Activated CD4-positive, alpha-beta T cell treated with anti-CD3 and anti-CD28 coated beads, Interleukin-2, amount 10 ng/mL, durations not matched to agents 24 days and 14 days (primary cell): ENCODE results near the gene LRRC38. TPM values are rescaled to one million over a fixed set of nuclear protein-coding genes. Genes with fewer than 3 reads are reported as not detected.
"Not testable (repeated sequence)": the region's sequence is repeated elsewhere in the genome, so short reads cannot be mapped to it uniquely, and the experiment has no call there.

Experiments
- DNase-seq: peaks from one replicate; pipeline ENCODE4 v3.0.0; 2022
- H3K27ac Mint-ChIP-seq: one replicate; pipeline ENCODE4 v1.8.0; 2022; ENCODE audit warnings: mild to moderate bottlenecking, mixed read lengths
- H3K27me3 Mint-ChIP-seq: one replicate; pipeline ENCODE4 v1.8.0; 2022; ENCODE audit warnings: mixed read lengths
- H3K36me3 Mint-ChIP-seq: one replicate; pipeline ENCODE4 v1.8.0; 2022; ENCODE audit warnings: low read depth, mild to moderate bottlenecking, mixed read lengths
- H3K4me1 Mint-ChIP-seq: one replicate; pipeline ENCODE4 v1.8.0; 2021; ENCODE audit warnings: mixed read lengths
- H3K4me3 Mint-ChIP-seq: one replicate; pipeline ENCODE4 v1.8.0; 2022; ENCODE audit warnings: mild to moderate bottlenecking, moderate library complexity, mixed read lengths
- H3K9me3 Mint-ChIP-seq: one replicate; pipeline ENCODE4 v1.8.0; 2021; ENCODE audit warnings: mixed read lengths
- intact Hi-C: fragments of 100-400 bp; cut with micrococcal nuclease; formaldehyde crosslinking; loops from one replicate; pipeline ENCODE4 v1.15.1; 2023
- total RNA-seq: library from RNA; stranded (reverse); gene quantifications from 2 replicates; pipeline ENCODE4 v1.2.3, GENCODE V29; 2022

Gene LRRC38, protein sequence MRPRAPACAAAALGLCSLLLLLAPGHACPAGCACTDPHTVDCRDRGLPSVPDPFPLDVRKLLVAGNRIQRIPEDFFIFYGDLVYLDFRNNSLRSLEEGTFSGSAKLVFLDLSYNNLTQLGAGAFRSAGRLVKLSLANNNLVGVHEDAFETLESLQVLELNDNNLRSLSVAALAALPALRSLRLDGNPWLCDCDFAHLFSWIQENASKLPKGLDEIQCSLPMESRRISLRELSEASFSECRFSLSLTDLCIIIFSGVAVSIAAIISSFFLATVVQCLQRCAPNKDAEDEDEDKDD
- total RNA-seq: not detected in 2 replicates

DNA sequence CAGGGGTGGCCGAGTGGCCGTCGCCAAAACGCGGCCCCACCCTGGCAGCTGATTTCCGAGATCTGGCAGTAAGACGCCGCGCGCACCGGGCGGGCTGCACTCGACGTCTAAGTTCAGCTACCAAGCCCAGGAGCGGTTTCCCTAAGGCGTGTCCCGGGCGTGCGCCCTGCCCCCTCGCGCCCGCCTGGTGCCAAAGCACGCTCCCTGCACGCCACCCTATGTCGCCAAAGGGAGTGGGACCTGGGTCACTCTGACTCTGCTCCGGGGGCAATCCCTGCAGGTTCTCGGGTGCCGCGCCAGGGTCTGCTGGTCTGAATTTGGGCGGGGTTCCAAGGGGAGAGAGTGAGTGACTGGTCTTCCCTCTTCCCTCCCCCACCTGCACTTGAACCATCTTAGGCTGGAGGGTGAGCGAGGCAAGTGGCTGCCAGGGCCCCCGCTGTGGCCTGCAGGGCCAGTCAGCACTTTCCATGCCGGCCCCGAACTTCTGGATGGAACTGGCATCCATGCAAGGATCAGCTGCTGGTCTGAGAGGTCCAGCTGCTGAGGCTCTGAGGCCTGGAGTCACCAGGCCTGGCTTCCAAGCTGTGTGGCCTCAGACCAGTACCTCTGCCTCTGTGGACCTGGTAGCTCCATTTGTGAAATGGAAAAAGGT lies at the start of gene LRRC38:
Gene LRRC38, minus strand, starts transcription at position 109 of the 652 bp plus-strand sequence. CDS start 410 bp downstream, outside the sequence.
- Mint-ChIP-seq H3K36me3 (no peaks in the 10 kb centered on the region), H3K27ac (no peak within 1 kb of the TSS), H3K4me3 (no peak within 1 kb of the TSS)

DNA sequence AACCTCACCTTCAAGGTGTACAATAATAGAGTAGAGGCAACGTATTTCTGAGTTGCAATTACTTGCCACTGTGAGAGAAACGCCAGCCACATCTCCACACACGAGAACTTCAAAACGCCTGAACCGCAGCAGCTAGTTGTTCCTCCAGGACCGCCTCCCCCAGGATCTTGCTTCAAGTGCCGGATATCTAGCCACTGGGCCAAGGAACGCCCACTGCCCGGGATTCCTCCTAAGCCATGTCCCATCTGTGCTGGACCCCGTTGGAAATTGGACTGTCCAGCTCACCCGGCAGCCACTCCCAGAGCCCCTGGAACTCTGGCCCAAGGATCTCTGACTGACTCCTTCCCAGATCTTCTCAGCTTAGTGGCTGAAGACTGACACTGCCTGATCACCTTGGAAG lies 49.2 kb upstream of the LRRC38 start:
- DNase-seq, H3K4me3 Mint-ChIP-seq, intact Hi-C loops, H3K36me3 Mint-ChIP-seq, H3K27ac Mint-ChIP-seq, H3K4me1 Mint-ChIP-seq, H3K9me3 Mint-ChIP-seq, H3K27me3 Mint-ChIP-seq: not testable (repeated sequence)

More for the DNA sequence above, at the start of gene LRRC38:
- H3K9me3 Mint-ChIP-seq: peaks cover under 1% of the 10 kb centered on the region
- peaks cover 28% of the 10 kb centered on the region for H3K27me3 Mint-ChIP-seq
- intact Hi-C loops: no loop called here
- H3K4me1 Mint-ChIP-seq: no peaks in the 10 kb centered on the region
- no peak for DNase-seq

DNA sequence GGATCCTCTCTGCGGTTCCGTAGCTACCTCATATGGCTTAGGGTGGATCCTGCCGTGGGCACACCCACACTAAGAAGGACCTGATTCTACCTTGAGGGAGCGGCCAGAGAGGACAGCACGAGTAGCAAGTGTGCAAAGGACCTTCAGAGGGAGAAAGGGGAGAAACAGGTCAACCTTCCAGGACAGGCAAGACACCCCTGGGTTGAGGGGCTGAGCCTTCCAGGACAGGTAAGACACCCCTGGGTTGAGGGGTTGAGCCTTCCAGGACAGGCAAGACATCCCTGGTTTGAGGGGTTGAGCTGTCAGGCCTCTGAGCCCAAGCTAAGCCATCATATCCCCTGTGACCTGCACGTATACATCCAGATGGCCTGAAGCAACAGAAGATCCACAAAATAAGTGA lies 46.7 kb upstream of the LRRC38 start:
- no peaks in the 10 kb centered on the region for H3K27me3 Mint-ChIP-seq
- no peaks in the 10 kb centered on the region for H3K9me3 Mint-ChIP-seq
- intact Hi-C loops: no loop called here
- no peaks in the 10 kb centered on the region for H3K4me1 Mint-ChIP-seq
- no peak for DNase-seq
- no peak overlapping the region for H3K4me3 Mint-ChIP-seq
- H3K36me3 Mint-ChIP-seq: no peaks in the 10 kb centered on the region
- no peak overlapping the region for H3K27ac Mint-ChIP-seq

DNA sequence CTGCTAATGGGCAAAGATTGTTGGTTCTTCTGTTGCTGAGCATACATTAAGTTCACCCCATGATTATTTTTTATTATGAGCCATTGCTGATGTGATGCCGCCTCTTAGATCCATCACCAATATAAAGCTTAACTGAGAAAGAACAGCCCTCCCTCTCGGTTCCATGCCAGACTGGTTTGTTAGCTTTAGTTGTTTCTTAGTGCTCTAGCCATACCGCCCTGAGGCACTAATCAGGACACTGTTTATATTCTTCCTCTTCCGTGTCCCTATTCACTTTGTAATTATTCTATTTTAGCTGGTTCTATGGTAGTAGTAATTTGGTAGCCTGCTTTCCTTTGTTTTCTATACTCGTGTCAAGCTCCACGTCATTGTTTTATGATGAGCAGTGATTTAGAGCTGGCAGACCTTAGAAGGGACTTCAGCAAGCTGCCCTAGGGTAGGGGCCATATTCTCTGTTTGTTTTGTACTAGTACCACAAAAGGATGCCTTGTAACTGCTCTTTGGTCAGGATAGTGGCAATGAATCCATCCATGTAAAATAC lies 42.5 kb upstream of the LRRC38 start:
- Mint-ChIP-seq H3K4me3 (no peak overlapping the region), H3K27ac (no peak overlapping the region), H3K4me1 (no peaks in the 10 kb centered on the region), H3K27me3 (no peaks in the 10 kb centered on the region), H3K9me3 (no peaks in the 10 kb centered on the region), H3K36me3 (no peaks in the 10 kb centered on the region)
- intact Hi-C loops: no loop called here
- DNase-seq: no peak

DNA sequence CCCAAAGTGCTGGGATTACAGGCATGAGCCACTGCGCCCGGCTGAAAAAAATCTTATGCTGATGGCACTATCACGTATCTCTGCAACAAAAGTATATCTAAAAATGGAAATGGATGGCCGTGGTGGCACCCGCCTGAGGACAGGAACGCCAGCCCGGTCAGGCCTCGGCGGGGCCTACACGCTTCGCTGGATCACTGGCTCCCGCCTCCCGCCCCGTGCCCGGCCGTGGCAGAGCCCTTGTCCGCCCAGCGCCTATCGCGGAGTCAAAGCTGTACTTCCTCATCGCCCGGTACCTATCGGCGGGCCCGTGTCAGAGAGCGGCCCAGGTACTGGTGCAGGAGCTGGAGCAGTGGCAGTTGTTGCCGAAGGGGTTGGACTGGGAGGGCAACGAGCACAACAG lies 41.0 kb upstream of the LRRC38 start:
- intact Hi-C loops: no loop called here
- H3K36me3 Mint-ChIP-seq: no peaks in the 10 kb centered on the region
- no peak for DNase-seq
- no peaks in the 10 kb centered on the region for H3K9me3 Mint-ChIP-seq
- H3K4me3 Mint-ChIP-seq: no peak overlapping the region
- no peaks in the 10 kb centered on the region for H3K4me1 Mint-ChIP-seq
- no peak overlapping the region for H3K27ac Mint-ChIP-seq
- H3K27me3 Mint-ChIP-seq: no peaks in the 10 kb centered on the region

DNA sequence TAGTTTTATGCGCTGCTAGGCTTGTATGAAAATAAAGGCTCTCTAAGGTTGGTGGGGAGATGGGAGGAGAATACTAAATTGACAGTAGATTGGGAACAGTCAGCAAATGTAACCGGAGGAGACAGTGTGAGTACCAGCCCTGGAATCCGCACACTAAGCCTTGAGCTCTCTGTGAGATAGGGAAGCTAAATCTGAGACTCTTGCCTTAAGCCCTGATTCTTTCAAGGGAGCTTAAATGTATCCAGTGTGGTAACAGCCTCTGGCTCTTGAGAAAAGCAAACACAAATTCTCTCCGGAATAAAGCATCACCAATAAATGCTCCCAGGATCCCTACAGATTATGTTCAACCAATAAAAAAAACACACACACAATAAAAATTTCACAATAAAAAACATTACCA lies 36.9 kb upstream of the LRRC38 start:
- no peak for DNase-seq
- H3K4me3 Mint-ChIP-seq: no peak overlapping the region
- no peaks in the 10 kb centered on the region for H3K9me3 Mint-ChIP-seq

DNA sequence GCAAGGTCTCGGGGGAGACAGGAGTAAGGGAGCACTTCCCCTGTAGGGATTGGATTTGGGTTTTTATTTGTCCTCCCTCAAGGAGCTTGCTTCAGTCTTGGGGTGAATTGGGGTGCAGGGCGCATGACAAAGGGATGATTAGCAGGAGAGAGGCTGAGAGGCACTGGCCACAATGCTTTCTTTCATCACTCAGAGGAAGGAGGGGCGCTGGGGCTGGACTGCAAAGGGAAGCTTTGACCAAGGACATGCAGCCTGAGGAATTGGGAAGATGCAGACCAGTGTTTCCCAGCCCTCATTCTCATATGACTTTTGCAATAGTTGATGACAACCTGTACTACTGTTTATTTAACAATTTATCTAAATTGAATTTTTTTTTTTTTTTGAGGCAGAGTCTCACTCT lies 35.7 kb upstream of the LRRC38 start:
- peaks cover 5% of the 10 kb centered on the region for H3K27me3 Mint-ChIP-seq
- no peaks in the 10 kb centered on the region for H3K9me3 Mint-ChIP-seq
- intact Hi-C loops: no loop called here
- no peak for DNase-seq
- no peaks in the 10 kb centered on the region for H3K4me1 Mint-ChIP-seq
- no peak overlapping the region for H3K27ac Mint-ChIP-seq
- no peaks in the 10 kb centered on the region for H3K36me3 Mint-ChIP-seq
- H3K4me3 Mint-ChIP-seq: no peak overlapping the region

More for the DNA sequence above, 36.9 kb upstream of the LRRC38 start:
- H3K27ac Mint-ChIP-seq: no peak overlapping the region
- no peaks in the 10 kb centered on the region for H3K4me1 Mint-ChIP-seq
- H3K27me3 Mint-ChIP-seq: peaks cover 5% of the 10 kb centered on the region
- H3K36me3 Mint-ChIP-seq: no peaks in the 10 kb centered on the region
- intact Hi-C loops: no loop called here

DNA sequence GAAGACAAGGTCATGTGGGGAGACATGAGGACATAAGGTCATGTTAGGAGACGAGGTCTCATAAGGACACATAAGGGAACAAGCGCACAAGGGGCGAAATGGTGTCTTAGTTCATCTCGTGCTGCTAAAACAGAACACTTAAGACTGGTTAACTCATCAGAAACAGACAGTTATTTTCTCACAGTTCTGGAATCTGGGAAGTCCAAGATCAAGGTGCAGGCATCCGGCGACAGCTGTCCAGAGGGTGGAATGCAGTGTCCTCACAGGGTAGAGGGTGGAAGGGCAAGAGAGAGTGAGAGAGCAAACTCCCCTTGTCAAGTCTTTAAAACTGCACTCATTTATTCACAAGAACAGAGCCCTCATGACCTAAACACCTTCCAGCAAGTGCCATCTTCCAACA lies 35.2 kb upstream of the LRRC38 start:
- DNase-seq: no peak
- intact Hi-C loops: no loop called here
- H3K4me1 Mint-ChIP-seq: no peaks in the 10 kb centered on the region
- no peak overlapping the region for H3K4me3 Mint-ChIP-seq
- H3K9me3 Mint-ChIP-seq: no peaks in the 10 kb centered on the region
- H3K27me3 Mint-ChIP-seq: peaks cover 5% of the 10 kb centered on the region
- no peak overlapping the region for H3K27ac Mint-ChIP-seq
- H3K36me3 Mint-ChIP-seq: no peaks in the 10 kb centered on the region

DNA sequence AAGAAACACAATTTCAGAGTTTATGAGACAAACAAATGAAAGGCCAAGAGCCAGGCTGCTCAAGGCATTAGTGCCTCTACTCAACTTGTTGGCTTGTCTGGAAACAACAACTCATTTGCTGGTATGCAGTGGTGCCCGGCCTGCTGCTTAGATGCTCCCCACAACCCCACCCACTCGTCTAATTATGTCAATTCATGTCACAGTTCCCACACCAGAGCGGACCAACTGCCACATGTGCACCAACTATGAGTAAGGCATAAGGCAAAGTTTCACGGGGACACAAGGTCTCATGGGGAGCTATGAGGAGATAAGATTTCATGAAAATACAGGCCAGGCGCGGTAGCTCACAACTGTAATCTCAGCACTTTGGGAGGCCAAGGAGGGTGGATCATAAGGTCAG lies 34.5 kb upstream of the LRRC38 start:
- intact Hi-C loops: no loop called here
- Mint-ChIP-seq H3K27me3 (peaks cover 5% of the 10 kb centered on the region), H3K9me3 (no peaks in the 10 kb centered on the region), H3K4me3 (no peak overlapping the region), H3K36me3 (no peaks in the 10 kb centered on the region), H3K27ac (no peak overlapping the region), H3K4me1 (no peaks in the 10 kb centered on the region)
- no peak for DNase-seq

DNA sequence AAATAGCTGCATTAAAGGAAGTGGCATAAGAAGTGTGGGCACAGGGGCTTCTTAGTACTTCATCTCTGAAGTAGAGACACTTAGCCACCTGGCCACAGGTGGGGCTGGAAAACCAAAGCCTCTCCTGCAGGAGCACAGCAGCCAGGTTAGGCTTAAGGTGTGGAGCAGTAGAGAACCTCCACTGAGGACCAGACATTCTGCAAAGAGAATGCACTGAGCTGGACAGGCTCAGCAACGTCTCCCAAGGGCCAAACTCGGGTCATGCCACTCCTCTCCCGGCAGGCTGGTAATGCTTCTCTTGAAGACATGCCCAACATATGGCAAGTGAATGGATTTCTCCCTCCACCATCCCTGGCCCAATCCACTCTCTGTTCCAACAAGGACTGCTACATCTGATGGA lies 33.0 kb upstream of the LRRC38 start:
- DNase-seq: no peak
- Mint-ChIP-seq H3K4me3 (no peak overlapping the region), H3K27ac (no peak overlapping the region), H3K36me3 (no peaks in the 10 kb centered on the region), H3K9me3 (no peaks in the 10 kb centered on the region), H3K4me1 (no peaks in the 10 kb centered on the region), H3K27me3 (peaks cover 5% of the 10 kb centered on the region)
- intact Hi-C loops: no loop called here

DNA sequence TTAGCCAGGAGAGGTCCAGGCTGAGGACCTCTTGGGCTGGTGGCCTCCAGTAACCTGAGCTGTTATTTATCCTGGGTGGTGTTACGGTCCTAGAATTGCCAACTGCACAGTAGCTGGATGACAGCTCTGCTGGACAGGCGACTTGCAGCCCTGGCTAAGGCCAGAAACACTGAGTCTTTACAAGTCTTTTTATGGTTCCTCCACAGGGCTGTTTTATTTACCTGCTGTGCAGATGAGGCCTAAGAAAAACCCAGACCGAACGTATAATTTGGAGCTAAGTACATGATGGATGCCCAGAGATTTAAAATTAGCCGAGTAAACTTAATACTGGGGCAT lies 30.4 kb upstream of the LRRC38 start:
- H3K27me3 Mint-ChIP-seq: peaks cover 4% of the 10 kb centered on the region

DNA sequence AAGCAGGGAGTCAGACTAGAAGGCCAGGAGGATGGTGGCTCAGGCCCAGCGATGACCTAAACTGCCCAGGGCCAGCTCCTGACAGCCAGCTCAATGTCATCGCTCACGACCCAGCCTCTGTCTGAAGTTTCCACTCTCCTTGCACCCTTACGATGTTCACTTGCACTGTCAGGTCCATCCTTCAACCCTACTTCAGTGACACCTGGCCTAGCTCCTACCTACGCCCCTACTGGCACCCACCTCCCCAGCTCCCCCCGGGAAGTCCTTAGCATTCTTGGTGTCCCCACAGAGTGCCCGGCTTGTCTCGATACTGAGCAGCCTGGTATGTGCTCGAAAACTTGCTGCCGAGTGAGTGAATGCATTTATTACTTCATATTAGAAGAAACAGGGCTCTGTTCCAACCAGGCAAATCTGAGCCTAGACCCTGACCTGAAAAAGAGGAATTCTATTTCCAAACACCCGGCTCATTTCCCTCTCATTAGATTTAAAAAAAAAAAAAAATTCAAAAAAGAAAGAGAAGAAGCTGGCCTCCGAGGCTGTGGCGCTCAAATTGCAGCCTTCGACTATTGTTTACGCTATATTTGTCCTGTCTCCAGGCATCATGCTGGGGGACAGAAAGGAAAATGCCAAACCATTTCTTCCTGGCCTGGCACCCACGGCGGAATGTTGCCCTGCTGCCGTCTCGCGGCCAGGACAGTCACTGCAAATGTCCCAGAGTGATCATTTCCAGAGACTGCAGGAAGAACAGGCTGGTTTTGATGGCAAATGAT lies 29.8 kb upstream of the LRRC38 start:
- Mint-ChIP-seq H3K27ac (no peak overlapping the region), H3K9me3 (no peaks in the 10 kb centered on the region)

More for the DNA sequence above, 30.4 kb upstream of the LRRC38 start:
- H3K4me1 Mint-ChIP-seq: no peaks in the 10 kb centered on the region
- no peak overlapping the region for H3K4me3 Mint-ChIP-seq
- H3K9me3 Mint-ChIP-seq: no peaks in the 10 kb centered on the region
- no peak overlapping the region for H3K27ac Mint-ChIP-seq
- intact Hi-C loops: no loop called here
- H3K36me3 Mint-ChIP-seq: no peaks in the 10 kb centered on the region
- DNase-seq: no peak

DNA sequence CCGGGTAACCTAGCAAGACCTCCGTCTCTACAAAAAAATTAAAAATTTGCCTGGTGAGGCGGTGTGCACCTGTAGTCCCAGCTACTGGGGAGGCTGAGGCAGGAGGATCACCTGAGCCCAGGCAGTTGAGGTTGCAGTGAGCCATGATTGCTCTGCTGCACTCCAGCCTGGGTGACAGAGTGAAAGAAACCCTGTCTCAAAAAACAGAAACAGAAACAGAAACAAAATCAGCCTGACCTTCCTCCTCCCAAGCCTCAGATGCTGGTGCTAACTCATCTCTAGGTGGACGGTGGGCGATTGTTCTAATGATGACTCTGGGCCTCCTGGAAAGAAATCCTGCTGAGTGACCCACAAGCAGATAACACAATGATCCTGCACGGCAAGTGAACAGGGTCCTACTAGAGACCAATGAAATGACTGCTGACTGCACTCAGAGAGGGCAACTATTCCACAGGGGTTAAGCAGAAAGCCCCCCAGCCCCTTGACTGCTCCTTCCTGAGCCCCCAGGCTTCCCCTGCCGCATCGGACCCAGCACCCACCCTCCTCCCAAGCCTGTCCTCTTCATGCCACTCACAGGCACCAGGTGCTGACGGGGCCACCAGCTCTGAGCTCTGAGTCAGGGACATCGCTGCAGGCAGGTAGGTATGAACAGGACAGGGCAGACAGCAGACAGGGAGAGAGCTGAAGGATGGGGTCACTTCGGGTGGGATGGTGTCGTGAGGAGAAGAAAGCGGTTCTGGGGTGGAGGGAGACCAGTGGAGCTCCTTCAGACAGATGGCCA lies 27.8 kb upstream of the LRRC38 start:
- no peaks in the 10 kb centered on the region for H3K9me3 Mint-ChIP-seq
- H3K4me3 Mint-ChIP-seq: no peak overlapping the region
- H3K27me3 Mint-ChIP-seq: no peaks in the 10 kb centered on the region
- intact Hi-C loops: no loop called here
- no peak overlapping the region for H3K27ac Mint-ChIP-seq
- no peaks in the 10 kb centered on the region for H3K4me1 Mint-ChIP-seq
- no peaks in the 10 kb centered on the region for H3K36me3 Mint-ChIP-seq
- DNase-seq: no peak

More for the DNA sequence above, 29.8 kb upstream of the LRRC38 start:
- no peak for DNase-seq
- Mint-ChIP-seq H3K4me3 (no peak overlapping the region), H3K4me1 (no peaks in the 10 kb centered on the region), H3K27me3 (no peaks in the 10 kb centered on the region), H3K36me3 (no peaks in the 10 kb centered on the region)
- intact Hi-C loops: no loop called here
